HG02588 (cell line): ENCODE results near the gene CYP27B1.

Experiments used
- ATAC-seq: cut with Tn5 transposase; IDR thresholded peaks from one replicate; pipeline ENCODE4 v1.9.1; 2021; ENCODE audit warnings: mild to moderate bottlenecking, moderate library complexity; ENCODE audit not compliant: unreplicated experiment

CYP27B1 gene

GRCh38 chr12:57767876-57768275 lies 998 bp upstream of the CYP27B1 start:
- no peak for ATAC-seq

- no peak for ATAC-seq
These were observed 424 bp upstream of the CYP27B1 start for GRCh38 chr12:57767305-57767698.

- no peak for ATAC-seq
These were observed 997 bp downstream of the CYP27B1 start for GRCh38 chr12:57765698-57766463.

GRCh38 chr12:57765003-57765697 lies 1.7 kb downstream of the CYP27B1 start:
- peak; percentile 64 for ATAC-seq

- ATAC-seq, result no peak
These were observed 2.2 kb downstream of the CYP27B1 start for GRCh38 chr12:57764662-57765002.

- no peak for ATAC-seq
These were observed 2.8 kb downstream of the CYP27B1 start for GRCh38 chr12:57763881-57764661.

GRCh38 chr12:57762463-57762862 lies 4.4 kb downstream of the CYP27B1 start:
- ATAC-seq, result no peak

- no peak for ATAC-seq
These were observed 5.4 kb downstream of the CYP27B1 start for GRCh38 chr12:57761391-57761998.

GRCh38 chr12:57760347-57760982 lies 6.4 kb downstream of the CYP27B1 start:
- no peak for ATAC-seq

- ATAC-seq, result no peak
These were observed 7.4 kb downstream of the CYP27B1 start for GRCh38 chr12:57759360-57759980.

GRCh38 chr12:57758552-57759359 lies 8.1 kb downstream of the CYP27B1 start:
- ATAC-seq, result no peak

- ATAC-seq, result no peak
These were observed 9.1 kb downstream of the CYP27B1 start for GRCh38 chr12:57757771-57758170.

GRCh38 chr12:57756406-57757341 lies 10.2 kb downstream of the CYP27B1 start:
- ATAC-seq, result peak; percentile 19

GRCh38 chr12:57755454-57756372 lies 11.2 kb downstream of the CYP27B1 start:
- ATAC-seq, result no peak

GRCh38 chr12:57755194-57755453 lies 11.8 kb downstream of the CYP27B1 start:
- no peak for ATAC-seq

- no peak for ATAC-seq
These were observed 12.3 kb downstream of the CYP27B1 start, which contains the start of gene MARCHF9 for GRCh38 chr12:57754411-57755193. MARCHF9 (plus strand) TSS chr12:57755103; CDS start chr12:57755529, 426 bp downstream.
